Mucosa of stomach (tissue), 1 donor: Measurements from ENCODE around the gene PTCD1.

ENCODE experiments used
- H3K27me3 ChIP-seq: one replicate; pipeline ENCODE4 v1.7.0; 2013; ENCODE audit warnings: mild to moderate bottlenecking, low read length; ENCODE audit not compliant: control insufficient read depth, insufficient read depth
- H3K36me3 ChIP-seq: one replicate; pipeline ENCODE4 v1.7.0; 2013; ENCODE audit warnings: low read length; ENCODE audit not compliant: control insufficient read depth, insufficient read depth
- H3K4me1 ChIP-seq: one replicate; pipeline ENCODE4 v1.7.0; 2013; ENCODE audit warnings: mild to moderate bottlenecking, low read length; ENCODE audit not compliant: control insufficient read depth, insufficient read depth
- H3K4me3 ChIP-seq: one replicate; pipeline ENCODE4 v1.7.0; 2013; ENCODE audit warnings: low read length
- H3K9ac ChIP-seq: one replicate; pipeline ENCODE4 v1.7.0; 2013; ENCODE audit warnings: mild to moderate bottlenecking, low read length, moderate library complexity
- H3K9me3 ChIP-seq: one replicate; pipeline ENCODE4 v1.7.0; 2013; ENCODE audit warnings: mild to moderate bottlenecking, low read length, moderate library complexity; ENCODE audit not compliant: control insufficient read depth
- donor health status: Pancreatic carcinoma.

PTCD1 gene

GRCh38 chr7:99368750-99369389 is 69.7 kb downstream of the PTCD1 start:
- no peak overlapping the region for H3K9ac ChIP-seq
- H3K4me3 ChIP-seq, result no peak overlapping the region
- H3K36me3 ChIP-seq, result no peaks in the 10 kb centered on the region
- H3K9me3 ChIP-seq, result no peaks in the 10 kb centered on the region
- peaks cover 6% of the 10 kb centered on the region for H3K4me1 ChIP-seq
- no peaks in the 10 kb centered on the region for H3K27me3 ChIP-seq
